CD4-positive, alpha-beta T cell (primary cell): ENCODE data around the gene STK35. TPM values are rescaled to one million over a fixed set of nuclear protein-coding genes. Genes with fewer than 3 reads are reported as not detected.

Experiments
- ATAC-seq: fragments of 200-7000 bp; cut with Tn5 transposase; one replicate; pipeline ENCODE4 v1.10.0; 2022; ENCODE audit warnings: mild to moderate bottlenecking; ENCODE audit not compliant: poor library complexity
- CTCF ChIA-PET: fragments of 350-600 bp; sonication (Branson Sonifier 250); formaldehyde crosslinking; loops from one replicate; lab custom pipeline; 2021; ENCODE audit warnings: antibody characterized with exemption, inconsistent platforms; lab: Charles Lee
- POLR2A ChIA-PET: fragments of 350-600 bp; sonication (Branson Sonifier 250); formaldehyde crosslinking; loops from one replicate; lab custom pipeline; 2021; ENCODE audit warnings: antibody characterized with exemption, inconsistent platforms; lab: Charles Lee
- DNase-seq, 14 experiments: peaks; one replicate each; pipeline ENCODE4 v3.0.0-alpha.2; 2013 to 2020; ENCODE audit warnings: mixed read lengths in 2 of 14
- H3K27ac ChIP-seq, 2 donors: one replicate each; pipeline versions ENCODE4 v1.5.1 to v1.7.0; 2013; ENCODE audit warnings: low read length in 2 of 2, low read depth in 1 of 2, mild to moderate bottlenecking in 1 of 2
- H3K27me3 ChIP-seq, 2 experiments: 1 replicate in 1 of 2; 2 replicates in 1 of 2; pipeline versions ENCODE4 v1.6.1 to v1.7.0; 2013; ENCODE audit warnings: low read length in 2 of 2, control low read depth in 1 of 2, mild to moderate bottlenecking in 1 of 2, moderate library complexity in 1 of 2; ENCODE audit not compliant: insufficient read depth in 2 of 2, control insufficient read depth in 1 of 2
- H3K36me3 ChIP-seq: one replicate; pipeline ENCODE4 v1.6.1; 2013; ENCODE audit warnings: low read length, control low read depth; ENCODE audit not compliant: insufficient read depth
- H3K4me1 ChIP-seq: one replicate; pipeline ENCODE4 v1.6.1; 2013; ENCODE audit warnings: low read length, control low read depth; ENCODE audit not compliant: insufficient read depth
- H3K4me3 ChIP-seq: one replicate; pipeline ENCODE4 v1.5.1; 2013; ENCODE audit warnings: mild to moderate bottlenecking, low read length, moderate library complexity
- H3K9me3 ChIP-seq, 2 experiments: 1 replicate in 1 of 2; 2 replicates in 1 of 2; pipeline versions ENCODE4 v1.6.1 to v1.7.0; 2013; ENCODE audit warnings: low read length in 2 of 2, mild to moderate bottlenecking in 2 of 2, control low read depth in 1 of 2, moderate library complexity in 1 of 2; ENCODE audit not compliant: control insufficient read depth in 1 of 2, insufficient read depth in 1 of 2
- H3K27ac Mint-ChIP-seq: one replicate; pipeline ENCODE4 v1.8.0; 2020; ENCODE audit warnings: mixed read lengths
- H3K27me3 Mint-ChIP-seq: one replicate; pipeline ENCODE4 v1.8.0; 2021; ENCODE audit warnings: mixed read lengths
- H3K36me3 Mint-ChIP-seq: one replicate; pipeline ENCODE4 v1.8.0; 2021; ENCODE audit warnings: low read depth, mixed read lengths
- H3K4me1 Mint-ChIP-seq: one replicate; pipeline ENCODE4 v1.8.0; 2021; ENCODE audit warnings: low read depth, mixed read lengths
- H3K4me3 Mint-ChIP-seq: one replicate; pipeline ENCODE4 v1.8.0; 2020; ENCODE audit warnings: mild to moderate bottlenecking, mixed read lengths
- H3K9me3 Mint-ChIP-seq: one replicate; pipeline ENCODE4 v1.8.0; 2020; ENCODE audit warnings: mixed read lengths
- CTCF ChIP-seq: fragments of 200-600 bp; IDR thresholded peaks from one replicate; pipeline ENCODE4 v1.8.0; 2022; ENCODE audit warnings: antibody characterized with exemption, mild to moderate bottlenecking
- intact Hi-C, 2 experiments: fragments of 100-400 bp; cut with DNase I in 1 of 2; cut with micrococcal nuclease in 1 of 2; formaldehyde crosslinking; loops; one replicate each; pipeline versions ENCODE4 v1.15.1 to v1.9.0; 2023 to 2025; cut with DNase I, micrococcal nuclease
- total RNA-seq, 174 experiments: library from RNA in 2 of 174; stranded (reverse) in 2 of 174; gene quantifications; one replicate each; pipeline ENCODE4 v1.2.3 and lab custom pipeline; 2021 to 2026

STK35 gene
- total RNA-seq, 2 experiments from 2014 or later: 18.9 to 19.6 TPM

- no peaks in the 10 kb centered on the region for H3K9me3 Mint-ChIP-seq
- ATAC-seq: no peak
- intact Hi-C loops: no loop called here
- Histone ChIP-seq H3K4me3 (no peak overlapping the region), H3K27me3 (no peaks in the 10 kb centered on the region), H3K36me3 (no peaks in the 10 kb centered on the region), H3K9me3 (no peaks in the 10 kb centered on the region), H3K4me1 (no peaks in the 10 kb centered on the region), H3K27ac (no peak overlapping the region)
- no peak for DNase-seq
- ChIA-PET POLR2A (no interaction called here), CTCF (no interaction called here)
- no peak overlapping the region for H3K27ac Mint-ChIP-seq
- H3K36me3 Mint-ChIP-seq: no peaks in the 10 kb centered on the region
- no peak overlapping the region for H3K4me3 Mint-ChIP-seq
- H3K27me3 Mint-ChIP-seq: peaks cover 5% of the 10 kb centered on the region
- no peaks in the 10 kb centered on the region for H3K4me1 Mint-ChIP-seq
- TF ChIP-seq CTCF: no peak
These were observed 65.5 kb downstream of the STK35 start for GRCh38 chr20:2167112-2167511.

- Mint-ChIP-seq H3K4me1 (peaks cover 4% of the 10 kb centered on the region), H3K36me3 (no peaks in the 10 kb centered on the region), H3K27ac (no peak overlapping the region), H3K4me3 (no peak overlapping the region), H3K9me3 (no peaks in the 10 kb centered on the region), H3K27me3 (peaks cover 10% of the 10 kb centered on the region)
- CTCF ChIA-PET: no interaction called here
- POLR2A ChIA-PET: no interaction called here
- ATAC-seq (no peak), DNase-seq (no peak)
- peaks cover 5% of the 10 kb centered on the region for H3K4me1 ChIP-seq
- H3K4me3 ChIP-seq: no peak overlapping the region
- H3K27ac ChIP-seq: no peak overlapping the region
- TF ChIP-seq CTCF: no peak
- H3K9me3 ChIP-seq: no peaks in the 10 kb centered on the region
- peaks cover 0 to 3% of the 10 kb centered on the region in 2 experiments for H3K27me3 ChIP-seq
- no peaks in the 10 kb centered on the region for H3K36me3 ChIP-seq
- intact Hi-C loops: no loop called here
These were observed 67.3 kb downstream of the STK35 start for GRCh38 chr20:2168946-2169345.

GRCh38 chr20:2169456-2170088 lies 67.9 kb downstream of the STK35 start:
- ATAC-seq (no peak), DNase-seq (no peak)
- Histone ChIP-seq H3K9me3 (no peaks in the 10 kb centered on the region), H3K36me3 (no peaks in the 10 kb centered on the region), H3K27ac (no peak overlapping the region), H3K4me1 (peaks cover 5% of the 10 kb centered on the region), H3K27me3 (peaks cover 0 to 3% of the 10 kb centered on the region in 2 experiments), H3K4me3 (no peak overlapping the region)
- Mint-ChIP-seq H3K4me3 (no peak overlapping the region), H3K9me3 (no peaks in the 10 kb centered on the region), H3K27me3 (peaks cover 10% of the 10 kb centered on the region), H3K4me1 (peaks cover 4% of the 10 kb centered on the region), H3K36me3 (no peaks in the 10 kb centered on the region), H3K27ac (no peak overlapping the region)
- no peak for TF ChIP-seq CTCF
- intact Hi-C loops: loop anchor here in 1 of 2 experiments (5.0 kb wide), 1 partner anchor 407 kb away; no protein-coding TSS in a partner anchor
- ChIA-PET CTCF (no interaction called here), POLR2A (no interaction called here)
